Measurements from ENCODE around the gene KIF26A.

DNA sequence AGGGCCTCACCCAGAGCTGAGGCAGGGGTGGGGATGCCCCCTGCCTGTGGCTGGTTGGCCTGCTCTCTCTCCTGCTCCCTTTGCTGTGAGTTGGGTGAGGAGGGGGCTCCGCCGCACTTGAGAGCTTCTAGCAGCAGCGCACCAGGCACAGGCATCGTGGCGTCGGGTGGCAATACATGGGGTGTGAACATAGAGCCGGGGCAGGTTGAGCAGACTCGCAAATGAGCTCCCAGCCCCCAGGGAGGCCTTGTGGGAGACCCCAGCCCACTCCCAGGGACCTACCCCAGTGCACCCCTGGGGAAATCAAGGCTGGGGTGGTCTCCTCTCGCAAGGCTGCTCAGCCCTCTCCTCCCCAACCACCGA, 54.5 kb downstream of the KIF26A start:
- TF ChIP-seq, protein P1, sequence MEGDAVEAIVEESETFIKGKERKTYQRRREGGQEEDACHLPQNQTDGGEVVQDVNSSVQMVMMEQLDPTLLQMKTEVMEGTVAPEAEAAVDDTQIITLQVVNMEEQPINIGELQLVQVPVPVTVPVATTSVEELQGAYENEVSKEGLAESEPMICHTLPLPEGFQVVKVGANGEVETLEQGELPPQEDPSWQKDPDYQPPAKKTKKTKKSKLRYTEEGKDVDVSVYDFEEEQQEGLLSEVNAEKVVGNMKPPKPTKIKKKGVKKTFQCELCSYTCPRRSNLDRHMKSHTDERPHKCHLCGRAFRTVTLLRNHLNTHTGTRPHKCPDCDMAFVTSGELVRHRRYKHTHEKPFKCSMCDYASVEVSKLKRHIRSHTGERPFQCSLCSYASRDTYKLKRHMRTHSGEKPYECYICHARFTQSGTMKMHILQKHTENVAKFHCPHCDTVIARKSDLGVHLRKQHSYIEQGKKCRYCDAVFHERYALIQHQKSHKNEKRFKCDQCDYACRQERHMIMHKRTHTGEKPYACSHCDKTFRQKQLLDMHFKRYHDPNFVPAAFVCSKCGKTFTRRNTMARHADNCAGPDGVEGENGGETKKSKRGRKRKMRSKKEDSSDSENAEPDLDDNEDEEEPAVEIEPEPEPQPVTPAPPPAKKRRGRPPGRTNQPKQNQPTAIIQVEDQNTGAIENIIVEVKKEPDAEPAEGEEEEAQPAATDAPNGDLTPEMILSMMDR (IDR thresholded peaks at IDR 0.05; ENCODE audit: low read depth, low read length): no peak
- TF ChIP-seq POLR2A (IDR thresholded peaks at IDR 0.05; ENCODE audit: extremely low read depth, insufficient read length): no peak
- TF ChIP-seq, protein P2, sequence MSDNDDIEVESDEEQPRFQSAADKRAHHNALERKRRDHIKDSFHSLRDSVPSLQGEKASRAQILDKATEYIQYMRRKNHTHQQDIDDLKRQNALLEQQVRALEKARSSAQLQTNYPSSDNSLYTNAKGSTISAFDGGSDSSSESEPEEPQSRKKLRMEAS (IDR thresholded peaks at IDR 0.05; ENCODE audit: low read depth, low read length): no peak
